H1 (cell line): ENCODE results near the gene UNC80. TPM values are rescaled to one million over a fixed set of nuclear protein-coding genes. Genes with fewer than 3 reads are reported as not detected.

Experiments
- CTCF ChIA-PET: fragments of 300-600 bp; sonication (Branson Sonifier 250); formaldehyde crosslinking; loops from one replicate; lab custom pipeline; 2021; ENCODE audit not compliant: partially characterized antibody; lab: Charles Lee
- POLR2A ChIA-PET: fragments of 300-600 bp; sonication (Branson Sonifier 250); formaldehyde crosslinking; loops from one replicate; lab custom pipeline; 2021; ENCODE audit warnings: inconsistent platforms; ENCODE audit not compliant: partially characterized antibody; lab: Charles Lee
- DNase-seq, 2 experiments: peaks; one replicate each; pipeline versions ENCODE4 v3.0.0 to v3.0.0-alpha.2; 2010 to 2022; ENCODE audit warnings: low spot score in 2 of 2, low read depth in 1 of 2, mixed read lengths in 1 of 2
- FAIRE-seq: peaks from 2 replicates; lab custom pipeline; 2011; peaks lifted over from hg19 to GRCh38; lab: Jason Lieb, UNC
- H2AFZ ChIP-seq: 2 replicates; pipeline ENCODE4 v1.8.1; 2012; ENCODE audit warnings: low read length, inconsistent platforms
- H2AK5ac ChIP-seq: 2 replicates; pipeline ENCODE4 v1.6.1; 2013; ENCODE audit warnings: low read depth, low read length
- H2BK120ac ChIP-seq: replicated peaks from 2 replicates; pipeline ENCODE3; 2013; ENCODE audit warnings: low read depth, low read length, inconsistent platforms
- H2BK12ac ChIP-seq: 2 replicates; pipeline ENCODE4 v1.6.1; 2013; ENCODE audit warnings: low read depth, low read length
- H2BK15ac ChIP-seq: 2 replicates; pipeline ENCODE4 v1.6.1; 2013; ENCODE audit warnings: low read length
- H2BK20ac ChIP-seq: 2 replicates; pipeline ENCODE4 v1.6.1; 2013; ENCODE audit warnings: low read length
- H2BK5ac ChIP-seq: 2 replicates; pipeline ENCODE4 v1.6.1; 2013; ENCODE audit warnings: low read depth, low read length
- H3K14ac ChIP-seq: 2 replicates; pipeline ENCODE4 v1.6.1; 2013; ENCODE audit warnings: inconsistent platforms; ENCODE audit not compliant: insufficient read length
- H3K18ac ChIP-seq: 2 replicates; pipeline ENCODE4 v1.6.1; 2013; ENCODE audit warnings: low read length; ENCODE audit errors: extremely low read depth
- H3K23ac ChIP-seq: 2 replicates; pipeline ENCODE4 v1.6.1; 2013; ENCODE audit warnings: inconsistent platforms; ENCODE audit not compliant: insufficient read length
- H3K23me2 ChIP-seq: 2 replicates; pipeline ENCODE4 v1.6.1; 2013; ENCODE audit warnings: low read depth, low read length
- H3K27ac ChIP-seq: 2 replicates; pipeline ENCODE4 v1.6.1; 2011; ENCODE audit warnings: low read depth, low read length, inconsistent platforms
- H3K27me3 ChIP-seq, 4 experiments: replicated peaks in 1 of 4; 1 replicate in 1 of 4; 2 replicates in 3 of 4; pipeline versions ENCODE4 v1.6.1 to v1.8.1; 2011 to 2013; ENCODE audit warnings: low read length in 3 of 4, mild to moderate bottlenecking in 3 of 4, inconsistent platforms in 2 of 4, mixed read lengths in 2 of 4, moderate library complexity in 1 of 4; ENCODE audit not compliant: control insufficient read depth in 3 of 4, insufficient read depth in 3 of 4; ENCODE audit errors: extremely low read depth in 1 of 4
- H3K36me3 ChIP-seq, 4 experiments: 2 replicates each; pipeline versions ENCODE4 v1.6.1 to v1.8.1; 2011 to 2013; ENCODE audit warnings: mild to moderate bottlenecking in 4 of 4, low read length in 3 of 4, moderate library complexity in 2 of 4, control low read depth in 1 of 4, inconsistent platforms in 1 of 4; ENCODE audit not compliant: insufficient read depth in 4 of 4, control insufficient read depth in 2 of 4
- H3K4ac ChIP-seq: replicated peaks from 2 replicates; pipeline ENCODE3; 2013; ENCODE audit warnings: low read length, low read depth, mixed read lengths, inconsistent platforms; ENCODE audit not compliant: insufficient read length
- H3K4me1 ChIP-seq, 4 experiments: replicated peaks in 1 of 4; 1 replicate in 1 of 4; 2 replicates in 3 of 4; pipeline versions ENCODE4 v1.6.1 to v1.8.1; 2011 to 2013; ENCODE audit warnings: low read length in 3 of 4, inconsistent platforms in 2 of 4, mixed read lengths in 1 of 4; ENCODE audit not compliant: insufficient read depth in 4 of 4, control insufficient read depth in 3 of 4
- H3K4me2 ChIP-seq, 2 experiments: 2 replicates each; pipeline versions ENCODE4 v1.6.1 to v1.8.1; 2011 to 2013; ENCODE audit warnings: low read depth in 2 of 2, low read length in 2 of 2, control low read depth in 1 of 2, inconsistent platforms in 1 of 2, mild to moderate bottlenecking in 1 of 2; ENCODE audit not compliant: insufficient read depth in 1 of 2
- H3K4me3 ChIP-seq, 4 experiments: fragments of 200-600, 300-600 bp in 1 of 4; sonication (generic), shearing (Covaris generic), sonication (Bioruptor Twin) in 1 of 4; 2 replicates each; pipeline versions ENCODE4 v1.5.1 to v1.8.1; 2011 to 2016; ENCODE audit warnings: low read length in 4 of 4, low read depth in 3 of 4, control low read depth in 2 of 4, inconsistent platforms in 2 of 4, mild to moderate bottlenecking in 2 of 4, mixed read lengths in 1 of 4, moderate library complexity in 1 of 4; ENCODE audit not compliant: insufficient read depth in 2 of 4; ENCODE audit errors: extremely low read depth in 1 of 4
- H3K56ac ChIP-seq: replicated peaks from 2 replicates; pipeline ENCODE3; 2013; ENCODE audit warnings: low read depth, mild to moderate bottlenecking, mixed read lengths, low read length, inconsistent platforms; ENCODE audit not compliant: insufficient read length
- H3K79me1 ChIP-seq: 2 replicates; pipeline ENCODE4 v1.6.1; 2013; ENCODE audit warnings: low read depth, low read length, control low read depth
- H3K79me2 ChIP-seq, 2 experiments: 2 replicates each; pipeline versions ENCODE4 v1.6.1 to v1.8.1; 2012 to 2013; ENCODE audit warnings: low read length in 2 of 2, mild to moderate bottlenecking in 2 of 2, inconsistent platforms in 1 of 2; ENCODE audit not compliant: insufficient read depth in 2 of 2, control insufficient read depth in 1 of 2
- H3K9ac ChIP-seq, 4 experiments: replicated peaks in 1 of 4; 1 replicate in 1 of 4; 2 replicates in 3 of 4; pipeline versions ENCODE4 v1.6.1 to v1.8.1; 2011 to 2013; ENCODE audit warnings: low read depth in 3 of 4, low read length in 3 of 4, control low read depth in 2 of 4, mild to moderate bottlenecking in 2 of 4, moderate library complexity in 2 of 4, inconsistent platforms in 1 of 4; ENCODE audit errors: extremely low read depth in 1 of 4
- H3K9me3 ChIP-seq, 2 experiments: 2 replicates each; pipeline versions ENCODE4 v1.6.1 to v1.8.1; 2012 to 2013; ENCODE audit warnings: mild to moderate bottlenecking in 2 of 2, moderate library complexity in 2 of 2, control low read depth in 1 of 2, inconsistent platforms in 1 of 2, low read depth in 1 of 2, low read length in 1 of 2, mixed read lengths in 1 of 2; ENCODE audit not compliant: insufficient read depth in 2 of 2
- H4K20me1 ChIP-seq, 2 experiments: replicated peaks in 1 of 2; 2 replicates each; pipeline versions ENCODE3 to v1.8.1; 2011 to 2013; ENCODE audit warnings: inconsistent platforms in 2 of 2, low read length in 2 of 2, mild to moderate bottlenecking in 1 of 2; ENCODE audit not compliant: insufficient read depth in 2 of 2, control insufficient read depth in 1 of 2
- H4K5ac ChIP-seq: 2 replicates; pipeline ENCODE4 v1.6.1; 2013; ENCODE audit warnings: low read length, low read depth, mixed read lengths, inconsistent platforms; ENCODE audit not compliant: insufficient read length
- H4K8ac ChIP-seq: 2 replicates; pipeline ENCODE4 v1.8.0; 2013; ENCODE audit warnings: mild to moderate bottlenecking, moderate library complexity, low read length, inconsistent platforms; ENCODE audit not compliant: insufficient read depth; ENCODE audit errors: extremely low read depth
- H4K91ac ChIP-seq: replicated peaks from 2 replicates; pipeline ENCODE3; 2013; ENCODE audit warnings: low read length, mixed read lengths, inconsistent platforms; ENCODE audit not compliant: insufficient read length
- CBX8 ChIP-seq: fragments of 300-800, 300-1000 bp; sonication (generic); IDR thresholded peaks from 2 replicates; pipeline ENCODE4 v1.7.1; 2016; ENCODE audit warnings: low read depth, low read length, borderline replicate concordance
- JUN ChIP-seq: IDR thresholded peaks from 2 replicates; pipeline ENCODE4 v1.6.1; 2011; ENCODE audit warnings: low read depth, mild to moderate bottlenecking, improper control_type of control experiment, low read length
- POLR2AphosphoS5 ChIP-seq: IDR thresholded peaks from 2 replicates; pipeline ENCODE4 v1.6.1; 2011; ENCODE audit warnings: low read depth, low read length
- WGBS, 2 experiments: shearing (Covaris generic) in 1 of 2; methylation state at CpG; one replicate each; pipeline versions ENCODE4 v1.1.6 to v1.1.7; 2013 to 2015; ENCODE audit warnings: low lambda C conversion rate in 2 of 2, mixed read lengths in 2 of 2, inconsistent platforms in 1 of 2, low coverage in 1 of 2, missing lambda C conversion rate in 1 of 2; ENCODE audit not compliant: insufficient replicate concordance in 2 of 2, insufficient coverage in 1 of 2, insufficient read length in 1 of 2; ENCODE audit errors: extremely low coverage in 1 of 2, missing lambda C conversion rate in 1 of 2; 5-methylcytosine and 5-hydroxymethylcytosine counted together
- polyA plus RNA-seq, 7 experiments: library from polyadenylated mRNA; depleted of rRNA in 3 of 7; stranded (reverse) in 5 of 7; unstranded in 2 of 7; fragments of >200 nt in 5 of 7; fragments of 200-250 nt in 2 of 7; gene quantifications; 1 replicate in 5 of 7; 2 replicates in 1 of 7; 4 replicates in 1 of 7; pipeline versions ENCODE4 v1.2.1 to v1.2.3, GENCODE V29; 2011 to 2013; ENCODE audit warnings: missing spikeins in 2 of 7, mixed read lengths in 2 of 7
- total RNA-seq: library from RNA; stranded (reverse); fragmentation: NEBNext Ultra II Directional; extraction: Animal tissue kit (Norgen Biotek cat#: 25700); gene quantifications from 2 replicates; pipeline ENCODE4 v1.2.1, GENCODE V29; 2021

The UNC80 gene
- total and polyA plus RNA-seq, 2 of the 8 experiments (the other 6 are each of a cell fraction or from before 2014, with no cell fraction given): 0.53 to 0.56 TPM

DNA sequence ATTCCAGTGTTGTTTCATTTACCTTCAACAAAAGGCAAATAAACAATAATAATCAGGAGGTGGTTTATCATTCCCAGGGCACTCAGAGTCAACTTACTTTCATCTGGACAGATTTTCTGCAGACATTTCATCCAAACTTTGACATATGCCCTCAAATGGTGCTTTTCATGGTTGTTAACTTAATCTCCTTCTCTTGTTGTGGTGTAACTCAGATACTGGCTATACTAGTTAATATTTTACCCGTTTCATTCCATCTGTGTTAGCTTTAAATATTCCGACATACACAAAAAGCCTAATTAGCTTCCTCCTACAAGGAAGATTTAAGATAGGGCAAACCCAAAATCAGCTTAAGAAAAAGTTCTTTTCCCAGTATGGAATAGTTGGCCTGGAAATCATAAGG lies 186.4 kb downstream of the UNC80 start:
- Histone ChIP-seq H4K8ac (no peak overlapping the region), H2BK20ac (no peak overlapping the region), H3K23ac (no peak overlapping the region), H2BK15ac (no peak overlapping the region), H3K36me3 (no peaks in the 10 kb centered on the region), H3K27me3 (peaks cover 0 to 10% (median 3%) of the 10 kb centered on the region in 4 experiments; a peak in 4 of 7 replicates), H3K18ac (no peak overlapping the region), H4K5ac (no peak overlapping the region), H2AK5ac (no peak overlapping the region), H2BK5ac (no peak overlapping the region), H3K9ac (no peak overlapping the region), H3K4me1 (peaks cover 0 to 17% (median 2%) of the 10 kb centered on the region in 4 experiments; a peak in 4 of 7 replicates), H3K27ac (no peak overlapping the region), H3K14ac (no peak overlapping the region), H4K20me1 (no peaks in the 10 kb centered on the region), H3K4ac (no peak overlapping the region), H3K79me1 (no peaks in the 10 kb centered on the region), H2AFZ (no peak overlapping the region), H3K9me3 (no peaks in the 10 kb centered on the region), H3K4me2 (no peak overlapping the region), H3K23me2 (peaks cover 1% of the 10 kb centered on the region; the same call in 1 of the 2 replicates), H2BK120ac (no peak overlapping the region), H3K79me2 (no peaks in the 10 kb centered on the region), H2BK12ac (no peak overlapping the region), H4K91ac (no peak overlapping the region), H3K4me3 (no peak overlapping the region), H3K56ac (no peak overlapping the region)
- CTCF ChIA-PET: interaction anchor here (0.5 to 1.8 kb wide), 4 partner anchors 9 to 534 kb away, joined by 3 to 5 read pairs (median 4); partner anchors contain the start of gene MAP2
- POLR2A ChIA-PET: no interaction called here
- DNase-seq (no peak), FAIRE-seq (no peak)
- TF ChIP-seq JUN (no peak), CBX8 (no peak), POLR2AphosphoS5 (no peak)
- WGBS, 2 experiments: 86% methylated on average over 2 of the region's 2 CpGs; no CpG with 5 or more reads in 1 of the 2 experiments
